ENCODE results near the gene CAMKK1. TPM values are rescaled to one million over a fixed set of nuclear protein-coding genes. Genes with fewer than 3 reads are reported as not detected.

CAMKK1 gene
- 14.2 to 20.4 TPM (median 16.5 TPM) in 5 replicates for total RNA-seq (2022; extraction: Qiagen RNA extraction; ENCODE audit: low read depth)

GRCh38 chr17:3893003-3893719 is at the start of gene CAMKK1:
TSS of gene CAMKK1 (minus strand) at chr17:3893053. CDS start at chr17:3885687, 7,366 bp downstream.

GRCh38 chr17:3915995-3916696 is 23.3 kb upstream of the CAMKK1 start, which contains the start of gene P2RX1:
TSS of gene P2RX1 (minus strand) at chr17:3916465. CDS start at chr17:3916225, 240 bp downstream.

DNA sequence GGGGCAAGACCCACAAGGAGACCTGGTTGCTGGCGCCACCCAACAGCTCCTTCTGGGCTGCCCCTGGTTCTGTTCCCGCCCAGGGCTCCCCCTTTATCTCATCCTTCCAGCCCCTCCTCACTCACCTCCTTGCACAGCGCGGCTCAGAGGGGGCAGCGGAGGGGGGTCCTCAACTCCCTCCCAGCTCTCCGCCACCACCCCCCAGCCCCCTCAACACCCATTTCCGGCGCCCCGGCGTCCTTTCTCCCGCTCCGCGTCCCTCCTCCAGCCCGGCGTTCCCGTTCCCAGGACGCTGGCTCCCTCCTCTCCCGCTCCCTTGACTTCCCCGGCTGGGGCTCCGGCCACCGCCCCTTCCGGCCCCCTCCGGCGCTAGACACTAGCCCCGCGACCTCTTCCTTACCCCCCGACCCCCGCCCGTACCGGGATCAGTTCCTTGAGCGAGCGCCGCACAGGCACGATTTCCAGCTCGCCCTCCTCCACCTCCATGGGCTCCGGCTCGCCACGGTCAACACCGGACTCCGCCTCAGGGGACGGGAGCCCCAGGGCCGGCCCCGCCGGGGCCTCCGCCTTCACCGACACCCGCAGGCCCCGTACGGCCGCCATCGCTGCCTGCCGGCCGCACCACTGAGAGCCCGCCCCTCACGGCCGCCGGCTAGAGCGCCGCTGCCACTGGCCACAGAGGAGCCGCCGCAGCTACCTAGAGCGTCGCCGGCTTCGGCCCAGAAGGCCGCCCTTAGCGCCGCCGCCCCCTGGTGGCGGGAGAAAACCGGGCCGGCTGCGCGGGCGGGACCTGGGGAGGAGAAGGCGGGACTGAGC is 47.0 kb downstream of the CAMKK1 start, which contains the start of gene NCBP3:
NCBP3 (minus strand) TSS at position 626 of the 816 bp plus-strand sequence; CDS start at position 603, 23 bp downstream.

Other genes with a start within 250 kb of the CAMKK1 start
- gene TAX1BP3, start 224.5 kb downstream of the CAMKK1 start, total RNA-seq (2022; extraction: Qiagen RNA extraction; ENCODE audit: low read depth) = 304 to 331 TPM (median 314 TPM) in 5 replicates
- gene EMC6, start 224.2 kb downstream of the CAMKK1 start, total RNA-seq (2022; extraction: Qiagen RNA extraction; ENCODE audit: low read depth) = 99.6 to 155 TPM (median 149 TPM) in 5 replicates
- 12.3 to 23.6 TPM (median 21.9 TPM) in 5 replicates for gene P2RX5, start 196.9 kb downstream of the CAMKK1 start, total RNA-seq (2022; extraction: Qiagen RNA extraction; ENCODE audit: low read depth)
- 14.8 to 19.7 TPM (median 15.7 TPM) in 5 replicates for gene HASPIN, start 169.2 kb downstream of the CAMKK1 start, total RNA-seq (2022; extraction: Qiagen RNA extraction; ENCODE audit: low read depth)
- 88.1 to 104 TPM (median 96.7 TPM) in 5 replicates for gene ITGAE, start 91.9 kb downstream of the CAMKK1 start, total RNA-seq (2022; extraction: Qiagen RNA extraction; ENCODE audit: low read depth)
- 31.5 to 35.7 TPM (median 33.5 TPM) in 5 replicates for gene NCBP3, start 46.8 kb downstream of the CAMKK1 start, total RNA-seq (2022; extraction: Qiagen RNA extraction; ENCODE audit: low read depth)
- 0.03 TPM in 2 of 5 replicates, not detected in the others for gene P2RX1, start 23.4 kb upstream of the CAMKK1 start, total RNA-seq (2022; extraction: Qiagen RNA extraction; ENCODE audit: low read depth)
- 3.3 to 4.9 TPM (median 4.5 TPM) in 5 replicates for gene ATP2A3, start 71.4 kb upstream of the CAMKK1 start, total RNA-seq (2022; extraction: Qiagen RNA extraction; ENCODE audit: low read depth)
- gene ZZEF1, start 250.0 kb upstream of the CAMKK1 start, total RNA-seq (2022; extraction: Qiagen RNA extraction; ENCODE audit: low read depth) = 13.6 to 17.4 TPM (median 16.5 TPM) in 5 replicates

All from A549 treated with DMSO at 1 μM for 4 hours (cell line).